Posterior cingulate gyrus (tissue), 11 donors: ENCODE data around the gene EPHA10.
"Not testable (repeated sequence)": the region's sequence is repeated elsewhere in the genome, so short reads cannot be mapped to it uniquely, and the experiment has no call there.

Experiments used
- DNase-seq, 10 donors: peaks; one replicate each; pipeline versions ENCODE4 v3.0.0 to v3.0.0-alpha.2; 2020 to 2021; ENCODE audit warnings: mixed read lengths in 3 of 10
- intact Hi-C: fragments of 100-400 bp; cut with DNase I; formaldehyde crosslinking; loops from one replicate; pipeline ENCODE4 v1.15.1; 2023

EPHA10 gene

GRCh38 chr1:37776946-37777516 lies 12.1 kb upstream of the EPHA10 start:
- intact Hi-C loops, result no loop called here
- no peak for DNase-seq

- DNase-seq, intact Hi-C loops: not testable (repeated sequence)
Measured at GRCh38 chr1:37771440-37771839, 6.5 kb upstream of the EPHA10 start.

- intact Hi-C loops, result no loop called here
- no peak for DNase-seq
Measured at GRCh38 chr1:37767488-37767887, 2.6 kb upstream of the EPHA10 start.

GRCh38 chr1:37765916-37766664 lies 1.2 kb upstream of the EPHA10 start:
- intact Hi-C loops, result no loop called here
- DNase-seq, result peak in 5 of 10 donors; percentile 24 to 86 (median 43)

GRCh38 chr1:37764414-37764825 lies 500 bp downstream of the EPHA10 start:
- intact Hi-C loops, result no loop called here
- peak in 9 of 10 donors; percentile 23 to 91 (median 52) for DNase-seq

GRCh38 chr1:37763791-37764413 lies 1.0 kb downstream of the EPHA10 start:
- peak in 2 of 10 donors; percentile 38 to 77 for DNase-seq

GRCh38 chr1:37762516-37762915 lies 2.4 kb downstream of the EPHA10 start:
- intact Hi-C loops, result no loop called here
- DNase-seq, result no peak

More at GRCh38 chr1:37763791-37764413, 1.0 kb downstream of the EPHA10 start:
- intact Hi-C loops, result no loop called here

GRCh38 chr1:37761416-37762095 lies 3.4 kb downstream of the EPHA10 start:
- peak in 3 of 10 donors; percentile 18 to 83 (median 75) for DNase-seq
- intact Hi-C loops, result no loop called here

GRCh38 chr1:37759451-37759850 lies 5.5 kb downstream of the EPHA10 start:
- DNase-seq, result no peak
- intact Hi-C loops, result no loop called here

GRCh38 chr1:37755951-37756560 lies 8.9 kb downstream of the EPHA10 start:
- DNase-seq, result peak in 1 of 10 donors; percentile 49
- intact Hi-C loops, result no loop called here

GRCh38 chr1:37755290-37755689 lies 9.6 kb downstream of the EPHA10 start:
- DNase-seq, result peak in 2 of 10 donors; percentile 39 to 76
- intact Hi-C loops, result no loop called here

- intact Hi-C loops, result no loop called here
- DNase-seq, result no peak
Measured at GRCh38 chr1:37753473-37754321, 11.2 kb downstream of the EPHA10 start.

- peak in 7 of 10 donors; percentile 38 to 91 (median 44) for DNase-seq
- intact Hi-C loops, result no loop called here
Measured at GRCh38 chr1:37752583-37753471, 12.1 kb downstream of the EPHA10 start.

- intact Hi-C loops, result no loop called here
- DNase-seq, result no peak
Measured at GRCh38 chr1:37752213-37752582, 12.7 kb downstream of the EPHA10 start.

- intact Hi-C loops, result no loop called here
- no peak for DNase-seq
Measured at GRCh38 chr1:37748565-37748964, 16.4 kb downstream of the EPHA10 start.

- intact Hi-C loops, result no loop called here
Measured at GRCh38 chr1:37746806-37747205, 18.1 kb downstream of the EPHA10 start.

GRCh38 chr1:37741662-37742061 lies 23.3 kb downstream of the EPHA10 start:
- DNase-seq, result no peak
- intact Hi-C loops, result no loop called here

More at GRCh38 chr1:37746806-37747205, 18.1 kb downstream of the EPHA10 start:
- DNase-seq, result no peak

- peak in 7 of 10 donors; percentile 53 to 92 (median 74) for DNase-seq
Measured at GRCh38 chr1:37741130-37741529, 23.8 kb downstream of the EPHA10 start.

GRCh38 chr1:37739222-37739621 lies 25.7 kb downstream of the EPHA10 start:
- no peak for DNase-seq
- intact Hi-C loops, result no loop called here

More at GRCh38 chr1:37741130-37741529, 23.8 kb downstream of the EPHA10 start:
- intact Hi-C loops, result no loop called here
